HepG2 (cell line): ENCODE results near the gene ZNF280A. TPM values are rescaled to one million over a fixed set of nuclear protein-coding genes. Genes with fewer than 3 reads are reported as not detected.

Experiments
- ATF4 ChIP-seq, 2 experiments: fragments of 450-650 bp in 1 of 2; sonication (generic) in 1 of 2; formaldehyde crosslinking; IDR thresholded peaks; 2 replicates each; pipeline versions ENCODE4 v1.5.0 to v1.8.0; 2020 to 2022; ENCODE audit warnings: mild to moderate bottlenecking in 1 of 2, missing genetic modification reagents in 1 of 2
- BORCS8-MEF2B ChIP-seq: sonication (generic); formaldehyde crosslinking; IDR thresholded peaks from 2 replicates; pipeline ENCODE4 v1.8.0; 2022; ENCODE audit warnings: mild to moderate bottlenecking, missing genetic modification reagents
- CHD4 ChIP-seq: fragments of 200-600 bp; sonication (generic); IDR thresholded peaks from 2 replicates; pipeline ENCODE4 v1.7.0; 2017; ENCODE audit warnings: mild to moderate bottlenecking, low read length, borderline replicate concordance
- FIP1L1 ChIP-seq: fragments of 200-400 bp; formaldehyde crosslinking; IDR thresholded peaks from 2 replicates; pipeline ENCODE4 v1.6.1; 2018; ENCODE audit warnings: low read depth, mild to moderate bottlenecking, low read length, moderate library complexity, borderline replicate concordance; ENCODE audit not compliant: insufficient read depth
- FOXP1 ChIP-seq, 2 experiments: fragments of 450-650 bp in 1 of 2; IDR thresholded peaks; 2 replicates each; pipeline ENCODE4 v1.6.1; 2017 to 2018; ENCODE audit warnings: antibody characterized with exemption in 1 of 2
- KLF9 ChIP-seq: IDR thresholded peaks from 2 replicates; pipeline ENCODE4 v1.6.1; 2016; ENCODE audit warnings: low read depth
- MTF1 ChIP-seq: sonication (generic); formaldehyde crosslinking; IDR thresholded peaks from 2 replicates; pipeline ENCODE4 v1.5.0; 2020; ENCODE audit warnings: missing genetic modification reagents
- MXD3 ChIP-seq: IDR thresholded peaks from 2 replicates; pipeline ENCODE4 v1.6.1; 2016; ENCODE audit warnings: mild to moderate bottlenecking, missing biosample characterization, missing genetic modification reagents
- NFIC ChIP-seq: IDR thresholded peaks from 2 replicates; pipeline ENCODE4 v1.6.1; 2012; ENCODE audit warnings: mild to moderate bottlenecking, low read length, inconsistent platforms
- SOX6 ChIP-seq, 2 experiments: fragments of 450-650 bp in 1 of 2; sonication (generic) in 1 of 2; formaldehyde crosslinking in 1 of 2; IDR thresholded peaks; 2 replicates each; pipeline versions ENCODE4 v1.4.0 to v1.6.1; 2017 to 2020; ENCODE audit warnings: antibody characterized with exemption in 1 of 2, mild to moderate bottlenecking in 1 of 2, missing genetic modification reagents in 1 of 2
- SSRP1 ChIP-seq: IDR thresholded peaks from 2 replicates; pipeline ENCODE4 v1.6.1; 2016; ENCODE audit warnings: control low read depth
- TGIF2 ChIP-seq: IDR thresholded peaks from 2 replicates; pipeline ENCODE4 v1.6.1; 2016; ENCODE audit warnings: control low read depth, missing compliant biosample characterization
- ZFP36L1 ChIP-seq: sonication (generic); formaldehyde crosslinking; IDR thresholded peaks from 2 replicates; pipeline ENCODE4 v1.8.0; 2022; ENCODE audit warnings: mild to moderate bottlenecking, missing genetic modification reagents, moderate library complexity
- ZNF3 ChIP-seq: IDR thresholded peaks from 2 replicates; pipeline ENCODE4 v1.7.0; 2017; ENCODE audit warnings: inconsistent platforms
- ZNF350 ChIP-seq: sonication (generic); formaldehyde crosslinking; IDR thresholded peaks from 2 replicates; pipeline ENCODE4 v1.4.0; 2020; ENCODE audit warnings: mild to moderate bottlenecking, low read depth, missing genetic modification reagents, borderline replicate concordance
- polyA plus RNA-seq, 8 experiments: library from polyadenylated mRNA; depleted of rRNA in 3 of 8; stranded (reverse) in 7 of 8; unstranded in 1 of 8; fragments of >200 nt; fragmentation: Illumina TruSeq in 4 of 8; extraction: Trizol in 4 of 8; gene quantifications; 2 replicates each; pipeline versions ENCODE4 v1.2.1 to v1.2.3, GENCODE V29; 2011 to 2016; ENCODE audit warnings: low read depth in 4 of 8, missing spikeins in 1 of 8, mixed read lengths in 1 of 8; ENCODE audit not compliant: insufficient read depth in 1 of 8
- total RNA-seq, 5 experiments: library from RNA; depleted of rRNA; stranded (reverse); fragments of >200 nt; fragmentation: Illumina TruSeq; extraction: Trizol; gene quantifications; 2 replicates each; pipeline ENCODE4 v1.2.3, GENCODE V29; 2016; ENCODE audit warnings: low read depth in 1 of 5
- TF ChIP-seq, protein P1 (sequence below): sonication (generic); formaldehyde crosslinking; IDR thresholded peaks from one replicate; pipeline ENCODE4 v1.5.1; 2020; ENCODE audit warnings: mild to moderate bottlenecking, missing genetic modification reagents; ENCODE audit errors: not compliant biosample characterization
- TF ChIP-seq, protein P2 (sequence below): sonication (generic); formaldehyde crosslinking; IDR thresholded peaks from 2 replicates; pipeline ENCODE4 v1.4.0; 2020; ENCODE audit warnings: missing genetic modification reagents

The ZNF280A gene
- total and polyA plus RNA-seq, 2 of the 13 experiments (the other 11 are each of a cell fraction or from before 2014, with no cell fraction given), result 1.4 to 2.9 TPM

DNA sequence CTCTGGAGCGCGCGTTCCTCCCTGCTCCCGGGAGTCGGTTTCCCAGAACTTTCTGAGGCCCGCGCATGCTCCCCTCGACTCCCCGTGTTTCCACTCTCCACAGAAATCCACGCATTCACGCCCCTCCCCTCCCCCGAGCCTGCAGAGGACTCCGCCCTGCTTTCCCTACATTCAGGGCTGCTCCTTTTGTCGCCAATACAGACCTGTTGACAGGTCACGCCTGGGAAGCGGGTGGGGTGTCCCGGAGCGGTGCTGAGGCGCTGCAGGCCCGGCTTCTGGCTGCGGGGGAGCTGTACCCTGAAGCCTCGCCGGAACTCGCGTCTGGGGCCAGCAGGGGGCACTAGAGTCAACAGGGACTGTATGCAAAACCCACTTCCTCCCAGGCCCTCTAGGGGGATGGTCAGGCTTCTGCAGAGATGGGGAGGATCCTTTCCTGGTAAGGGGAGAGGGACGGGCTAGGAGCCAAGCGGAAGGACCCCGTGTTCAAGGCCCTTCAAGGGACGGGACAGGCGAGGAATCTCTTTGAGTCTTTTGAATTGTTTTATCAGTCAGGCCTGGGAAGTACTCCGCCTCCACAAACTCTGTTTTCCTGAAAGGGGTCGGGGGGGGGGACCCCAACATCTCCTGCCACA is 39.0 kb upstream of the ZNF280A start, which contains the start of gene PRAME (continued):
- TF ChIP-seq, protein P1, sequence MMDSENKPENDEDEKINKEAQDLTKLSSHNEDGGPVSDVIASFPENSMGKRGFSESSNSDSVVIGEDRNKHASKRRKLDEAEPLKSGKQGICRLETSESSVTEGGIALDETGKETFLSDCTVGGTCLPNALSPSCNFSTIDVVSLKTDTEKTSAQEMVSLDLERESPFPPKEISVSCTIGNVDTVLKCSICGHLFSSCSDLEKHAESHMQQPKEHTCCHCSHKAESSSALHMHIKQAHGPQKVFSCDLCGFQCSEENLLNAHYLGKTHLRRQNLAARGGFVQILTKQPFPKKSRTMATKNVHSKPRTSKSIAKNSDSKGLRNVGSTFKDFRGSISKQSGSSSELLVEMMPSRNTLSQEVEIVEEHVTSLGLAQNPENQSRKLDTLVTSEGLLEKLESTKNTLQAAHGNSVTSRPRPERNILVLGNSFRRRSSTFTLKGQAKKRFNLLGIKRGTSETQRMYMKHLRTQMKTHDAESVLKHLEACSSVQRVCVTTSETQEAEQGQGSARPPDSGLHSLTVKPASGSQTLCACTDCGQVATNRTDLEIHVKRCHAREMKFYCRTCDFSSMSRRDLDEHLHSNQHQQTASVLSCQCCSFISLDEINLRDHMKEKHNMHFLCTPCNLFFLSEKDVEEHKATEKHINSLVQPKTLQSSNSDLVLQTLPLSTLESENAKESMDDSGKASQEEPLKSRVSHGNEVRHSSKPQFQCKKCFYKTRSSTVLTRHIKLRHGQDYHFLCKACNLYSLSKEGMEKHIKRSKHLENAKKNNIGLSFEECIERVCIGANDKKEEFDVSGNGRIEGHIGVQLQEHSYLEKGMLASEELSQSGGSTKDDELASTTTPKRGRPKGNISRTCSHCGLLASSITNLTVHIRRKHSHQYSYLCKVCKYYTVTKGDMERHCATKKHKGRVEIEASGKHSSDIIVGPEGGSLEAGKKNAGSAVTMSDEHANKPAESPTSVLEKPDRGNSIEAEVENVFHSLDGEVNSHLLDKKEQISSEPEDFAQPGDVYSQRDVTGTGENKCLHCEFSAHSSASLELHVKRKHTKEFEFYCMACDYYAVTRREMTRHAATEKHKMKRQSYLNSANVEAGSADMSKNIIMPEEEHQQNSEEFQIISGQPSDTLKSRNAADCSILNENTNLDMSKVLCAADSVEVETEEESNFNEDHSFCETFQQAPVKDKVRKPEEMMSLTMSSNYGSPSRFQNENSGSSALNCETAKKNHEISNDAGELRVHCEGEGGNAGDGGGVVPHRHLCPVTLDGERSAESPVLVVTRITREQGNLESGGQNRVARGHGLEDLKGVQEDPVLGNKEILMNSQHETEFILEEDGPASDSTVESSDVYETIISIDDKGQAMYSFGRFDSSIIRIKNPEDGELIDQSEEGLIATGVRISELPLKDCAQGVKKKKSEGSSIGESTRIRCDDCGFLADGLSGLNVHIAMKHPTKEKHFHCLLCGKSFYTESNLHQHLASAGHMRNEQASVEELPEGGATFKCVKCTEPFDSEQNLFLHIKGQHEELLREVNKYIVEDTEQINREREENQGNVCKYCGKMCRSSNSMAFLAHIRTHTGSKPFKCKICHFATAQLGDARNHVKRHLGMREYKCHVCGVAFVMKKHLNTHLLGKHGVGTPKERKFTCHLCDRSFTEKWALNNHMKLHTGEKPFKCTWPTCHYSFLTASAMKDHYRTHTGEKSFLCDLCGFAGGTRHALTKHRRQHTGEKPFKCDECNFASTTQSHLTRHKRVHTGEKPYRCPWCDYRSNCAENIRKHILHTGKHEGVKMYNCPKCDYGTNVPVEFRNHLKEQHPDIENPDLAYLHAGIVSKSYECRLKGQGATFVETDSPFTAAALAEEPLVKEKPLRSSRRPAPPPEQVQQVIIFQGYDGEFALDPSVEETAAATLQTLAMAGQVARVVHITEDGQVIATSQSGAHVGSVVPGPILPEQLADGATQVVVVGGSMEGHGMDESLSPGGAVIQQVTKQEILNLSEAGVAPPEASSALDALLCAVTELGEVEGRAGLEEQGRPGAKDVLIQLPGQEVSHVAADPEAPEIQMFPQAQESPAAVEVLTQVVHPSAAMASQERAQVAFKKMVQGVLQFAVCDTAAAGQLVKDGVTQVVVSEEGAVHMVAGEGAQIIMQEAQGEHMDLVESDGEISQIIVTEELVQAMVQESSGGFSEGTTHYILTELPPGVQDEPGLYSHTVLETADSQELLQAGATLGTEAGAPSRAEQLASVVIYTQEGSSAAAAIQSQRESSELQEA (CRISPR knock-in tag), result no peak
- TF ChIP-seq MXD3 (CRISPR knock-in tag) (no peak), KLF9 (no peak), MTF1 (CRISPR knock-in tag) (no peak), BORCS8-MEF2B (CRISPR knock-in tag) (no peak; the same call in 1 of the 2 replicates), FOXP1 (IDR thresholded peaks at IDR 0.05) (no peak), FOXP1 (CRISPR knock-in tag; IDR thresholded peaks at IDR 0.05) (no peak), ATF4 (CRISPR knock-in tag; IDR thresholded peaks at IDR 0.05) (no peak), NFIC (no peak), ZNF3 (CRISPR knock-in tag) (no peak), TGIF2 (no peak), SOX6 (IDR thresholded peaks at IDR 0.05) (no peak), SOX6 (CRISPR knock-in tag; IDR thresholded peaks at IDR 0.05) (0 out of 2 replicates have a peak, but pooled peaks have one; percentile 16), CHD4 (no peak), ZFP36L1 (CRISPR knock-in tag) (no peak), FIP1L1 (no peak), ZNF350 (no peak), SSRP1 (no peak)
- TF ChIP-seq, protein P2, sequence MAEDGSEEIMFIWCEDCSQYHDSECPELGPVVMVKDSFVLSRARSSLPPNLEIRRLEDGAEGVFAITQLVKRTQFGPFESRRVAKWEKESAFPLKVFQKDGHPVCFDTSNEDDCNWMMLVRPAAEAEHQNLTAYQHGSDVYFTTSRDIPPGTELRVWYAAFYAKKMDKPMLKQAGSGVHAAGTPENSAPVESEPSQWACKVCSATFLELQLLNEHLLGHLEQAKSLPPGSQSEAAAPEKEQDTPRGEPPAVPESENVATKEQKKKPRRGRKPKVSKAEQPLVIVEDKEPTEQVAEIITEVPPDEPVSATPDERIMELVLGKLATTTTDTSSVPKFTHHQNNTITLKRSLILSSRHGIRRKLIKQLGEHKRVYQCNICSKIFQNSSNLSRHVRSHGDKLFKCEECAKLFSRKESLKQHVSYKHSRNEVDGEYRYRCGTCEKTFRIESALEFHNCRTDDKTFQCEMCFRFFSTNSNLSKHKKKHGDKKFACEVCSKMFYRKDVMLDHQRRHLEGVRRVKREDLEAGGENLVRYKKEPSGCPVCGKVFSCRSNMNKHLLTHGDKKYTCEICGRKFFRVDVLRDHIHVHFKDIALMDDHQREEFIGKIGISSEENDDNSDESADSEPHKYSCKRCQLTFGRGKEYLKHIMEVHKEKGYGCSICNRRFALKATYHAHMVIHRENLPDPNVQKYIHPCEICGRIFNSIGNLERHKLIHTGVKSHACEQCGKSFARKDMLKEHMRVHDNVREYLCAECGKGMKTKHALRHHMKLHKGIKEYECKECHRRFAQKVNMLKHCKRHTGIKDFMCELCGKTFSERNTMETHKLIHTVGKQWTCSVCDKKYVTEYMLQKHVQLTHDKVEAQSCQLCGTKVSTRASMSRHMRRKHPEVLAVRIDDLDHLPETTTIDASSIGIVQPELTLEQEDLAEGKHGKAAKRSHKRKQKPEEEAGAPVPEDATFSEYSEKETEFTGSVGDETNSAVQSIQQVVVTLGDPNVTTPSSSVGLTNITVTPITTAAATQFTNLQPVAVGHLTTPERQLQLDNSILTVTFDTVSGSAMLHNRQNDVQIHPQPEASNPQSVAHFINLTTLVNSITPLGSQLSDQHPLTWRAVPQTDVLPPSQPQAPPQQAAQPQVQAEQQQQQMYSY (CRISPR knock-in tag), result no peak
